SHP77 treated with DMSO at 0.1 percent for 48 hours (cell line): Measurements from ENCODE around the gene ATP11B.
"Not testable (repeated sequence)": the region's sequence is repeated elsewhere in the genome, so short reads cannot be mapped to it uniquely, and the experiment has no call there.

Source experiments
- DNase-seq: peaks from one replicate; lab custom pipeline; 2025; lab: John Stamatoyannopoulos, UW

Gene ATP11B

GRCh38 chr3:182837855-182838454 lies 44.7 kb downstream of the ATP11B start:
- DNase-seq, result no peak

GRCh38 chr3:182843478-182843877 lies 50.2 kb downstream of the ATP11B start:
- DNase-seq, result no peak

DNA sequence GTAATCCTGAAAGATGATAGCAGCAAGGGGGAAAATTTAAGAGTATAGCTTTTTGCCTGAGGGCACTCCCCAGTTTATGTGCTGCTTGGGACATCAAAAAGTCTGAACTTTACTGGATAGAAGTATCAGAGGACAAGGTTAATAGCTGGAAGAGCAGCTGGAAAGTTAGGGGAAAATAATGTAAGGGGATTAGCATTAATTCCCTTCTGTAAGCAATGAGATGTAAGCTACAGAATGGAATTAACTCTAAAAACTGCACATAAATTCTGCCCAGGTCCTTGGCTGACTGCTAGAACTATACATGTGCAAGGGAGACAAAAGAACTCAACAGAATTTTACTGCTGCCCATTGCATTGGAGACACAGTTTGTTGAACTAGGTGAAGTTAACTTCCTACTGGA lies 55.6 kb downstream of the ATP11B start:
- no peak for DNase-seq

GRCh38 chr3:182855076-182855475 lies 61.8 kb downstream of the ATP11B start:
- no peak for DNase-seq

DNA sequence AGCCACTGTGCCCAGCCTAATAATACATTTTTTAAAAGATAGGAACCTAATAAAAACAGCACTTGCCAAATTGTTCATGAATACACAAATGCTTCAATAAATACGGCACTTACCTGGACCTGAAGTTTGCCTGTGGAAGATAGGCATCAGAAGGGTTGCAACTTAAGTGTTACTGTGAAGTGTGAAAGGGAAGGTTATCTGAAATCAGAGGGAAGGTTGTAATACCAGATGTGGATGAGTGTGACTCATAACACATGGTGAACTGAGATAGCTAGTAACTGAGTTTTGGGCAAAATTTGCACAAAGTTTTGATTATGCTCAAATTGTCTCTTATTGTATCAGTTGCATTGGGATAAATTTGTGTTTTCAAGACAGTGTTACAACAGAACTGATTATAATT lies 68.0 kb downstream of the ATP11B start:
- DNase-seq, result no peak

- no peak for DNase-seq
These were observed 69.0 kb downstream of the ATP11B start for GRCh38 chr3:182862159-182862860.

DNA sequence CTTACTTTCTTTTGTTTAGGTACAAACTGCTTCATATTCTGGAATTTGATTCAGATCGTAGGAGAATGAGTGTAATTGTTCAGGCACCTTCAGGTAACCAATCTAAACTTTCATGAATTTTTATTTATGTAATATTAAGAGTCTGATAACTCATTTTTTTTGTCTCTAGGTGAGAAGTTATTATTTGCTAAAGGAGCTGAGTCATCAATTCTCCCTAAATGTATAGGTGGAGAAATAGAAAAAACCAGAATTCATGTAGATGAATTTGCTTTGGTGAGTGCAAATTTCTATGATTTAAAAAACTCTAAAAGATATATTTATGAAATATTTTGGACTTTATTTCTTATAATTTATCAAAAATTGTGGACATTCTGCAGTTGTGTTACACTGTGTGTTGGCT lies 75.8 kb downstream of the ATP11B start:
- no peak for DNase-seq

DNA sequence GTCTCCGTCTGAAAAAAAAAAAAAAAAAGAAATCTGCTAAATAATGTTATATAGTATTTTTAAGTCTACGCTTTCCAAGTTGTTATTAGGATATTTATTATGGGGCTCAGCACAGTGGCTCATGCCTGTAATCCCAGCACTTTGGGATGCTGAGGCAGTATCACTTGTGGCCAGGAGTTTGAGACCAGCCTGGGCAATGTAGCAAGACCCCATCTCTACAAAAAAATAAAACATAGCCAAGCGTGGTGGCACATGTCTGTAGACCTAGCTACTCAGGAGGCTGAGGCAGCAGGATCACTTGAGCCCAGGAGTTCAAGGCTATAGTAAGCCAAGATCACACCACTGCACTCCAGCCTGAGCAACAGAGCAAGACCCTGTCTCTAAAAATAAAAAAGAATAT lies 77.6 kb downstream of the ATP11B start:
- not testable (repeated sequence) for DNase-seq

- DNase-seq, result no peak
These were observed 85.8 kb downstream of the ATP11B start for GRCh38 chr3:182879031-182879611.

DNA sequence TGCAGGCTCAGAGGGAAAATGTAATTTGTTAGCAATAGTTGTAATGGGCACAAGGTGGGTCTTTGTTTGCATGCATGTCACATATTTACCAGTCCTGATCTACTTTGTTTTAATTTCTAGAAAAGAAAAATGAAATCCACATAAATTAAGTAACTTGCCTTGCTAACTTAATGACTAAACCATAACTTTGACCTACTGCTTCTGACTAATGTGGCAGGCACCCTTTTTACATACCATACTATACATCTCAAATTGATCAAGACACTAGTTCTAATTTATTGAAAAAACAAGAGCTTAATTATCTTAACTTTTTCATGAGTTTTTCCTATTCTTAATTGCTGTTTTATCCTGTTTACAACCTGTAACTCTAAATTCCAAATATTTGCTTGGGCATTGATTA lies 93.2 kb downstream of the ATP11B start:
- DNase-seq, result no peak

DNA sequence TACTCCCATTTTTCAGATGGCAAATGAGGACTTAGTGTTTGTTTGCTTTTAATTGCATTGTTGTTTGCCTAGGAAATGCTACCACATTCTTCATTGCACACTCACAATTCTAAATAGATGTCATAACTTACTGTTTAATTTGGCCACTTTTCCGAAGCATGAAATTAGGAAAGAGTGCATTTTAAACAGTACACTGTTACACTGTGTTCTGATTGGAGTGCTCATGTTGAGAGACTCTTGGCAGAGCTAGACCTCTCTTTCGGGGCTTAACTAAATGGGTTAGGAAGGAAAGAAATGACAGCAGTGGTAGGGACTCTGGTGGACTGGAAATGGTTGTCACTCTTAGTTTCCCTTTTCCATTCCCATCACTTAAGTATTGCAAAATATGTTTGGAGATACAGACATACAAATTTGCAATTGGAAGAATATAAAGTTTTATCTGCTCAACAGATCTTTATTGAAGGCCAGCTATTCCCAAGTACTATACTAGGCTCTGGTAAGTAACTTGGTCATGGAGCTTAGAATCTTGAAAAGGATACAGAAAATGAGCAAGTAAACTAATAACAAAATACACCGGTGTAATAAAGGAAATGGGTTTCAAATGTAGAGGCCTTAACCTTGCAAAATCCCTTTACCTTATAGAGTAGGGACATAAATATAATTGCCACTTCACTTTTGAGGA lies 96.8 kb downstream of the ATP11B start:
- no peak for DNase-seq

DNA sequence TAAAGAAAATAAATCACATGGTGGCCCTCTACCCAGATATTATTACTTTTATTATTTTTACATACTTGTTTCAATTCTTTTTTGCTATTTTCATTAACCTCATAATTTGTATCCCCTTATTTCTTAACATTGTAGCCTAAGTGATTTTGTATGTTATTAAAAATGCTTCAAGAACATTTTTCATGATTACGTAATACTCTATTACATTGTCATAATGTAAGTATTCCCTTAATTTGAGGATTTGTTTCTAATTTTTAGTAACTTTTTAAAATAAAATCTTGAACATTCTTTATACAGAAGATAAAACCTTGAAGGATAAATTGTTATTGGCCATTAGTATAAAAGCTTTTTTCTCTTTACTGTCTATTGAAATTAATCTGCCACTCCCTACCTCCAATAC lies 98.1 kb downstream of the ATP11B start:
- DNase-seq, result no peak

GRCh38 chr3:182892226-182892625 lies 98.9 kb downstream of the ATP11B start:
- no peak for DNase-seq

DNA sequence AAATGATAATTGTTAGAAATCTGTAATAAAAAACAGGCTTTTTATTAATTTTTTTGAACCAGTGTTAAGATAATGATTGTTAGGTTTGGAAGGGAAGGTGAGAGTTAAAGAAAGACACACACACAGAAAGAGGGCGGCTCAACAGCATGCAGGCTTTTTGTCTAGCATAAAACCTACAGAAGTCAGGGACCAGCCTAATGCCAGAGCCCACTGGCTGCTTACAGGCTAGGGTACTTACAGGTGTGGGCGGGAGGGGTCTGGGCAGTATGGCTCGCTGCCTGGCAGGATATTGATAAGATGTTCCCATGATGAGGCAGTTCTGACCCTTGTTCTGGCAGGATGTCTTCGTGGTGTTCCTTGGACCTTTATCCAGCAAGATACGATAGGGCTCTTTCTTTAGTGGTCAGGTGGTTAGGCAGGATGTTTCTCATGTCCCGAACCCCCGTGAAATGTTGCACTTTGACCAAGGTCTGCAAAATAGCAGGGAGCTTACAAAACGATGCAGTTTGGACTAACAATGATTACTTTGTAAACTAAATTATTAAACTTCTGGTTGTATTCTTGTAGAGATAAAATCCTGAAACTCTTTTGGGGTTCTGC lies 102.3 kb downstream of the ATP11B start:
- DNase-seq, result no peak

DNA sequence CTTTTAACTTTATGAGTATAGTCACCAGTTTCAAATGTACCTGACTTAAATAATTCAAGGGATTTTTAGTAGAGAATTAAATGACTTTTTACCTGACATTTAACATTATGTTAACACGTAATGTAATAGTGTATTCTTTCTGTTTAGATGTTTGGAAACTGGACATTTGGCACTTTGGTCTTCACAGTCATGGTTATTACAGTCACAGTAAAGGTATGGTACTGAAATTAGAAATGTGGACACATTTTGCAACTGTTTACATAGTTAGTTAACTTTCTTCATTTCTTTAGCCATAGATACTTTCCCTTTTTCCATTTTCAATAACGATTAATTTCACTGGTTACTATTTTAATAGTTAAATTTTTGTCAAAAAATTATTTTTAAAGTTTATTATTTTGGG lies 103.2 kb downstream of the ATP11B start:
- DNase-seq, result no peak

DNA sequence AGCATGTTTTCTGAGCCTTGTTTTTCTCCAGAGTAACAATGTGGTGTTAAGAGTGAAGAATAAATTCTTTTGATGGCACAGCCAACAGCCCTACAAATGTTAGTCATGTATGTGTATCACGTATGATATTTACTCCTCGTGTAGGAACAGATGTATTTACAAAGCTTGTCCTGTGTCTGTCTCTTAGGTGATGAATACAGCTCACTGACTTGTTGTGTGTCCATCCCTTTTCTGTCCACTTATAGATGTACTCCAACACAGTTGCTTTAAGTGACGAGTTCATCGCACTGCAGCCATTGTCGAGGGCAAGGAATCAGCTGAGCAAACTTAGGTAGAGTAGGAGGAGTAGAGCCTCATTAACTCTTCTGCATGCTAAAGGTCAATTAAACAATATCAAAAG lies 108.9 kb downstream of the ATP11B start:
- no peak for DNase-seq

DNA sequence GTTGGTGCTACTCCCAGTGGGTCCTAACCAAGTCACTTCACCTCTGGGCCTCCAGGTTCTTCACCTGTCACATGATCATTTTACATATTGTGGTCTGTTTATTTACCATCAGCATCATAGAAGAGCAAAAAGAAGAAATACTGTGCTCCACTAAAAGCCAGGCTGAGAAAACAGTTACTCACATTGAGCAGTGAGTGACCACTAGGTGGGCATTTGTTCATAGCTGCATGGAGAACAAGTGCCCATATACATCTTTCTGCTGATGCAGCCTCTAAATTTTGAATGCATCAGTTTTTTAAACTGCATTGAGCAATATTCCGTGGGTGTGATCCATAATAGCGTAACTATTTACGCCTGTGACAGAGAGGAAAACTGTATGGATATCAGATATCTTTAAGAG lies 110.9 kb downstream of the ATP11B start:
- no peak for DNase-seq

- no peak for DNase-seq
These were observed 112.3 kb downstream of the ATP11B start for GRCh38 chr3:182905623-182906022.

DNA sequence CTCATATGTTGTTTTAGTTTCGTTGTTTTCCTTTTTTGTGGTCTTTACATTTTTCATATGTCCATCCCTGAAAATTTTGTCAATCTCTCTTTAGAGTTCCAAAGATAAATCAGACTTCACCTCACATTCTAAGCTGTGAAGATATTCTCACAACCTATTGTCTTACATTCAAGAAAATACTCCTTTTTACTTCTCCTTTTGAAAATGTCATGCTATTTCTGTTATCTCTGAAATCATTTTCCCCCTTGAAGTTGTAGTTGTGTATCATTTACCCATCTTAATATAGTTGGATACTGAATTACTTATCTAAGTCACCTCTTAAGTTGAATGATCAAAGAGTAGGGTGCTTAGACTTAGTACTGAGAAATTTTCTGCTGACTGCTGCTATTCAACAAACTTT lies 112.7 kb downstream of the ATP11B start:
- DNase-seq, result no peak

DNA sequence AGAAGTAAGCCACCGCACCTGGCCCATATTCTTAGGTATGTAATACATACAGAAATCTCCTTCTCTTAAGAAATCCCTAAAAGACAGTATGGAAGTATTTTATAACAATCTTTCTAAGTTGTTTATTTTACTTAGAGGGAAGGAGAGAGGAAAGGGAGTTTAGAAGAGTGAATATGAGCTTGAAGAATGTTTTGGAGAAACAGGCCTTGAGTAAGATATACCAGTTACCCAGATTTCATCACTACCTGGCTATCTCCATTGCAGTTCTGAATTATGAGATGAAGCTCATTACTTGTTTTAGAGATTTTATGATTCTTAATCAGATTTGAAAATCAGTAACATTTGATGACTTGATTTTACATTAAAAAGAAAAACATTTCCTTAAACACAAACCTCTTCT lies 115.2 kb downstream of the ATP11B start:
- no peak for DNase-seq

- no peak for DNase-seq
These were observed 116.2 kb downstream of the ATP11B start for GRCh38 chr3:182909318-182910040.
